GM12878 (cell line): ENCODE results near the gene YJU2. TPM values are rescaled to one million over a fixed set of nuclear protein-coding genes. Genes with fewer than 3 reads are reported as not detected.
A peak's percentile ranks its signal among the peaks of the same experiment; 100 is the strongest.
"Not testable (repeated sequence)": the region's sequence is repeated elsewhere in the genome, so short reads cannot be mapped to it uniquely, and the experiment has no call there.

Experiments used
- ATAC-seq: fragments of 200-7000 bp; cut with Tn5 transposase; 3 replicates; pipeline ENCODE4 v1.9.1; 2020; ENCODE audit warnings: mild to moderate bottlenecking, moderate library complexity
- BruUV-seq: library from RNA; stranded (reverse); fragments of 400-500 nt; replicated peaks from 2 replicates; lab custom pipeline; 2021; lab: Mats Ljungman, UMichigan
- CTCF ChIA-PET: fragments of 300-600 bp; sonication (Branson Sonifier 250); formaldehyde crosslinking; extraction: SDS; loops from one replicate; lab custom pipeline; 2021; ENCODE audit warnings: inconsistent platforms; lab: Yijun Ruan, JAX
- POLR2A ChIA-PET: fragments of 350-600 bp; formaldehyde crosslinking; extraction: SDS; loops from one replicate; lab custom pipeline; 2021; ENCODE audit warnings: inconsistent platforms; lab: Charles Lee
- RAD21 ChIA-PET: fragments of 300-600 bp; sonication (Branson Sonifier 250); formaldehyde crosslinking; loops from one replicate; lab custom pipeline; 2023; ENCODE audit warnings: antibody characterized with exemption; ENCODE audit not compliant: unreplicated experiment; lab: Charles Lee
- SMC1A ChIA-PET: fragments of 300-600 bp; sonication (Branson Sonifier 250); formaldehyde crosslinking; loops from one replicate; lab custom pipeline; 2023; ENCODE audit not compliant: unreplicated experiment, uncharacterized antibody; lab: Charles Lee
- DNase-seq: peaks from one replicate; pipeline ENCODE4 v3.0.0-alpha.2; 2011; ENCODE audit warnings: low read depth, low spot score
- FAIRE-seq: peaks from 3 replicates; lab custom pipeline; 2011; peaks lifted over from hg19 to GRCh38; lab: Jason Lieb, UNC
- H2AFZ ChIP-seq: 2 replicates; pipeline ENCODE4 v1.6.0; 2011; ENCODE audit warnings: low read depth, low read length, control low read depth; ENCODE audit not compliant: control insufficient read depth
- H3K27ac ChIP-seq: 2 replicates; pipeline ENCODE4 v1.5.1; 2011; ENCODE audit warnings: control low read depth; ENCODE audit not compliant: control insufficient read depth, insufficient read depth
- H3K27me3 ChIP-seq, 2 experiments: replicated peaks in 1 of 2; 2 replicates each; pipeline versions ENCODE4 v1.6.0 to v1.6.1; 2011; ENCODE audit warnings: low read length in 1 of 2; ENCODE audit not compliant: control insufficient read depth in 2 of 2, insufficient read depth in 2 of 2
- H3K36me3 ChIP-seq, 2 experiments: 2 replicates each; pipeline ENCODE4 v1.5.1; 2011; ENCODE audit warnings: low read length in 1 of 2; ENCODE audit not compliant: control insufficient read depth in 2 of 2, insufficient read depth in 2 of 2
- H3K4me1 ChIP-seq: 2 replicates; pipeline ENCODE4 v1.6.1; 2011; ENCODE audit warnings: mild to moderate bottlenecking, low read length, moderate library complexity, mixed read lengths; ENCODE audit not compliant: control insufficient read depth, insufficient read depth
- H3K4me2 ChIP-seq: 2 replicates; pipeline ENCODE4 v1.6.0; 2011; ENCODE audit warnings: control low read depth; ENCODE audit not compliant: control insufficient read depth, insufficient read depth
- H3K4me3 ChIP-seq: fragments of 200-600 bp; sonication (generic); 2 replicates; pipeline ENCODE4 v1.5.1; 2016
- H3K79me2 ChIP-seq: 2 replicates; pipeline ENCODE4 v1.6.0; 2011; ENCODE audit warnings: low read length; ENCODE audit not compliant: control insufficient read depth, insufficient read depth
- H3K9ac ChIP-seq: 2 replicates; pipeline ENCODE4 v1.8.0; 2011; ENCODE audit warnings: low read length, control low read depth, mixed read lengths; ENCODE audit not compliant: control insufficient read depth, insufficient read depth
- H3K9me3 ChIP-seq: replicated peaks from 3 replicates; pipeline ENCODE4 v1.5.1; 2011; ENCODE audit warnings: mild to moderate bottlenecking, low read length; ENCODE audit not compliant: control insufficient read depth, insufficient read depth
- H4K20me1 ChIP-seq: 2 replicates; pipeline ENCODE4 v1.6.0; 2011; ENCODE audit not compliant: control insufficient read depth, insufficient read depth
- EZH2 ChIP-seq: IDR thresholded peaks from 2 replicates; pipeline ENCODE4 v1.6.1; 2012; ENCODE audit warnings: low read depth, mild to moderate bottlenecking, control low read depth, inconsistent platforms, low read length, borderline replicate concordance; ENCODE audit not compliant: control insufficient read depth
- SMARCA5 ChIP-seq: fragments of 450-650 bp; IDR thresholded peaks from 2 replicates; pipeline ENCODE4 v1.6.1; 2017; ENCODE audit warnings: mild to moderate bottlenecking
- WGBS: methylation state at CpG from one replicate; pipeline ENCODE4 v1.1.6; 2016; ENCODE audit warnings: low lambda C conversion rate; ENCODE audit not compliant: insufficient replicate concordance, insufficient coverage; ENCODE audit errors: missing lambda C conversion rate; 5-methylcytosine and 5-hydroxymethylcytosine counted together
- in situ Hi-C: fragments of 300-500 bp; cut with MboI; formaldehyde crosslinking; loops from 9 replicates; pipeline ENCODE4 v1.14.3; 2018; ENCODE audit warnings: mixed read lengths
- intact Hi-C: fragments of 100-400 bp; cut with micrococcal nuclease; formaldehyde crosslinking; loops from one replicate; pipeline ENCODE4 v1.14.2; 2022; ENCODE audit not compliant: unreplicated experiment
- polyA plus RNA-seq, 11 experiments: library from polyadenylated mRNA; depleted of rRNA in 4 of 11; unstranded in 6 of 11; stranded (reverse) in 5 of 11; fragments of >200 nt; fragmentation: Nextera tagmentation in 4 of 11; fragmentation: Illumina TruSeq in 1 of 11; extraction: Ambion mirVana in 4 of 11; extraction: Trizol in 1 of 11; gene quantifications; 1 replicate in 1 of 11; 2 replicates in 10 of 11; pipeline versions ENCODE4 v1.2.1 to v1.2.3, GENCODE V29; 2011 to 2016; ENCODE audit warnings: inconsistent platforms in 2 of 11, missing spikeins in 2 of 11, low read depth in 1 of 11
- total RNA-seq, 4 experiments: library from RNA; depleted of rRNA in 3 of 4; stranded (reverse); fragments of >200 nt in 3 of 4; fragmentation: Illumina TruSeq in 1 of 4; extraction: Trizol in 1 of 4; gene quantifications; 2 replicates each; pipeline versions ENCODE4 v1.2.1 to v1.2.3, GENCODE V29; 2013 to 2021

YJU2 gene
- total and polyA plus RNA-seq, 10 of the 15 experiments (the other 5 are each of a cell fraction or from before 2014, with no cell fraction given), result 0.26 to 40.7 (median 23.8) TPM

GRCh38 chr19:4218523-4218922, 28.4 kb upstream of the YJU2 start:
- H3K79me2 ChIP-seq, H3K27ac ChIP-seq, H3K36me3 ChIP-seq, ATAC-seq, H4K20me1 ChIP-seq, BruUV-seq, FAIRE-seq, DNase-seq, H3K9ac ChIP-seq, H2AFZ ChIP-seq, SMC1A ChIA-PET, in situ Hi-C loops, H3K4me3 ChIP-seq, intact Hi-C loops, H3K9me3 ChIP-seq, H3K4me2 ChIP-seq, H3K27me3 ChIP-seq: not testable (repeated sequence)
- CTCF ChIA-PET, result interaction anchor here (1.4 kb wide), 1 partner anchor 10 kb away, joined by 4 read pairs; no protein-coding TSS in a partner anchor
- RAD21 ChIA-PET, result interaction anchor here (1.0 kb wide), 1 partner anchor 11 kb away, joined by 3 read pairs; no protein-coding TSS in a partner anchor
- H3K4me1 ChIP-seq, result peaks cover 35% of the 10 kb centered on the region
- 100% methylated on average over 1 of the region's 1 CpG for WGBS
- POLR2A ChIA-PET, result interaction anchor here (0.8 kb wide), 1 partner anchor 23 kb away, joined by 5 read pairs; no protein-coding TSS in a partner anchor

- ChIA-PET POLR2A (no interaction called here), RAD21 (no interaction called here), SMC1A (no interaction called here), CTCF (interaction anchor here (0.6 to 2.3 kb wide), 3 partner anchors 12 to 530 kb away, joined by 3 to 6 read pairs (median 4); no protein-coding TSS in a partner anchor)
- in situ Hi-C loops (no loop called here), intact Hi-C loops (no loop called here)
- Histone ChIP-seq H3K4me1 (peaks cover 24% of the 10 kb centered on the region), H3K27ac (no peak overlapping the region), H3K9ac (no peak overlapping the region), H3K9me3 (no peaks in the 10 kb centered on the region; the same call in 2 of the 3 replicates), H2AFZ (no peak overlapping the region), H3K27me3 (no peaks in the 10 kb centered on the region), H3K79me2 (no peaks in the 10 kb centered on the region), H3K36me3 (no peaks in the 10 kb centered on the region), H4K20me1 (no peaks in the 10 kb centered on the region), H3K4me2 (no peak overlapping the region), H3K4me3 (no peak overlapping the region)
- no TSS peak for BruUV-seq
- TF ChIP-seq EZH2, result no peak
- TF ChIP-seq SMARCA5, result peak; percentile 44; the same call in 1 of the 2 replicates
- ATAC-seq, result no peak
- DNase-seq, result no peak
- 94% methylated on average over 7 of the region's 7 CpGs for WGBS
- FAIRE-seq, result no peak
Observed at GRCh38 chr19:4220188-4220587, 26.7 kb upstream of the YJU2 start.
